ENCODE data around the gene CMKLR1. TPM values are rescaled to one million over a fixed set of nuclear protein-coding genes. Genes with fewer than 3 reads are reported as not detected.

The CMKLR1 gene
- total RNA-seq, 4 donors from 2014 or later = 10.2 to 14.5 (median 12.6) TPM

DNA sequence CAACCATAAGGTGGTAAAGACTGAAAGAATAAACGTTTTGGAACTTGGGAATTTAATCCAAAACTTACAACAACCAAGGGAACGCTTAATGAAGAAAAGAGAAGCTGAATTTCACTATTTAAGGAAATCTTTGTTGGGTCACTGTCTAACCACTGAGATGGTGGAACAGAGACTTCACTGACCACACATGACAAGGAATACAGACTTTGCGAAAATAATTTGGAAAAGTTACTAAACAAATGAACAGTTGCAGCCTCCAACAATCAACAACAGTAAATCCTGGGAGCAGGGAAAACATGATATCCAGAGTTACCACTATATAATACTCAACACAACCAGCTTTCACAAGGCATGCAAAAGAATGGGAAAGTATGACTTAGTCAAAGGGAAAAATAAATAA lies 79.1 kb downstream of the CMKLR1 start:
- intact Hi-C loops (cut with DNase I) = no loop called here
- WGBS = 65% methylated on average over 3 of the region's 3 CpGs
- Histone ChIP-seq H3K9me3 (peaks cover 0 to 27% (median 21%) of the 10 kb centered on the region in 4 donors), H3K36me3 (no peaks in the 10 kb centered on the region), H3K4me1 (peaks cover 0 to 2% (median under 1%) of the 10 kb centered on the region in 4 donors), H3K27ac (replicated peaks in 1 of 4) (no peak overlapping the region), H3K4me3 (no peak overlapping the region), H3K27me3 (peaks cover 0 to 51% (median 0%) of the 10 kb centered on the region in 4 donors)
- no peak for DNase-seq (ENCODE audit: extremely low spot score)
- TF ChIP-seq POLR2A (IDR thresholded peaks at IDR 0.05; ENCODE audit: low read depth) (no peak), EP300 (IDR thresholded peaks at IDR 0.05) (no peak), POLR2AphosphoS5 (IDR thresholded peaks at IDR 0.05) (no peak)
- TF ChIP-seq, protein P1, sequence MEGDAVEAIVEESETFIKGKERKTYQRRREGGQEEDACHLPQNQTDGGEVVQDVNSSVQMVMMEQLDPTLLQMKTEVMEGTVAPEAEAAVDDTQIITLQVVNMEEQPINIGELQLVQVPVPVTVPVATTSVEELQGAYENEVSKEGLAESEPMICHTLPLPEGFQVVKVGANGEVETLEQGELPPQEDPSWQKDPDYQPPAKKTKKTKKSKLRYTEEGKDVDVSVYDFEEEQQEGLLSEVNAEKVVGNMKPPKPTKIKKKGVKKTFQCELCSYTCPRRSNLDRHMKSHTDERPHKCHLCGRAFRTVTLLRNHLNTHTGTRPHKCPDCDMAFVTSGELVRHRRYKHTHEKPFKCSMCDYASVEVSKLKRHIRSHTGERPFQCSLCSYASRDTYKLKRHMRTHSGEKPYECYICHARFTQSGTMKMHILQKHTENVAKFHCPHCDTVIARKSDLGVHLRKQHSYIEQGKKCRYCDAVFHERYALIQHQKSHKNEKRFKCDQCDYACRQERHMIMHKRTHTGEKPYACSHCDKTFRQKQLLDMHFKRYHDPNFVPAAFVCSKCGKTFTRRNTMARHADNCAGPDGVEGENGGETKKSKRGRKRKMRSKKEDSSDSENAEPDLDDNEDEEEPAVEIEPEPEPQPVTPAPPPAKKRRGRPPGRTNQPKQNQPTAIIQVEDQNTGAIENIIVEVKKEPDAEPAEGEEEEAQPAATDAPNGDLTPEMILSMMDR (IDR thresholded peaks at IDR 0.05) = no peak

DNA sequence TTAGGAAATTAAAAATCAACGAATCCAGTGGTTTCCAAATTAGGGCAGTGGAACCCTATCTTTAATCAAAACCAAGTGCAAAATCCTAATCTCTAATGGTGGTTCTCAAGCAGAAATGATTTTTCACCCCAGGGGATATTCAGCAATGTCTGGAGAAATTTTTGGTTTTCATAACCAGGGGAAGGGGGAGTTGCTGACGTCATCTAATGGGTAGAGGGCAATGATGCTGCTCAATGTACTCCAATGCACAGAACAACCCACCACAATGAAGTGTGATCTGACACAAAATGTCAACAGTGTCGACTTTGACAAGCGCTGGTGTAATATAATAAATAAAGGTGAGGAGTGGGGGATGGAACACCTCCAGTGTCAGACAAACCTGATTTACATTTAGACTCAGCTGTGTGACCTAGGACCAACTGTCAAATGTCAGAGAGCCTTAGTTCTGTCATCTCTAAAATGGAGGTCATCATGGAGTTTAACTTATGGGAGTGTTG lies 81.5 kb downstream of the CMKLR1 start:
- Histone ChIP-seq H3K9me3 (peaks cover 0 to 27% (median 21%) of the 10 kb centered on the region in 4 donors), H3K36me3 (no peaks in the 10 kb centered on the region), H3K4me3 (no peak overlapping the region), H3K27ac (replicated peaks in 1 of 4) (no peak overlapping the region), H3K27me3 (peaks cover 0 to 50% (median 0%) of the 10 kb centered on the region in 4 donors), H3K4me1 (peaks cover 0 to 15% (median 3%) of the 10 kb centered on the region in 4 donors)
- TF ChIP-seq EP300 (IDR thresholded peaks at IDR 0.05) (no peak), POLR2A (IDR thresholded peaks at IDR 0.05; ENCODE audit: low read depth) (no peak), POLR2AphosphoS5 (IDR thresholded peaks at IDR 0.05) (no peak)
- TF ChIP-seq, protein P1 (IDR thresholded peaks at IDR 0.05) = no peak
- DNase-seq (ENCODE audit: extremely low spot score) = no peak
- WGBS = 60% methylated on average over 4 of the region's 4 CpGs
- intact Hi-C loops (cut with DNase I) = no loop called here

DNA sequence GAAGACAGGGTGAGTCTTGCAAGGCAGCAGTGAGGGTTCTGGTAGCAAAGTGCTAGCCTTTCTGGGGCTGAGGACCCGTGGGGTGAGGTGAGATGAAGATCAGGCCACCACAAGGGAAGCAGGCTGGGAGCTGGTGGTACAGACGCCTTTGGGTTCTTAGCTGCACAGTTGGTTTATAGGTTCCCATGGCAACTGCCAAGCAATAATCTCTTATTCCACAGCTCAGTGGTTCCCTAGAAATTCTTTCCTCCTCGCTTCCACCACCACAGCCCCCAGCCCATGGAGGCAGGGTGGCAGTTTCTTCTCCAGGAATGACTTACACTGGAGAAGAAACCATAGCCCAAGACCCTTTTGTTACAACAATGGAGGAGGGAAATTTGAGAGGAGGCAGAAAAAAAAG lies 82.1 kb downstream of the CMKLR1 start:
- 58% methylated on average over 3 of the region's 3 CpGs for WGBS
- Histone ChIP-seq H3K27ac (replicated peaks in 1 of 4) (no peak overlapping the region), H3K9me3 (peaks cover 0 to 27% (median 21%) of the 10 kb centered on the region in 4 donors), H3K4me1 (peaks cover 0 to 15% (median 3%) of the 10 kb centered on the region in 4 donors), H3K4me3 (no peak overlapping the region), H3K36me3 (no peaks in the 10 kb centered on the region), H3K27me3 (peaks cover 0 to 45% (median 0%) of the 10 kb centered on the region in 4 donors)
- intact Hi-C loops (cut with DNase I) = no loop called here
- no peak for DNase-seq (ENCODE audit: extremely low spot score)
- no peak for TF ChIP-seq POLR2A (IDR thresholded peaks at IDR 0.05; ENCODE audit: low read depth)
- TF ChIP-seq, protein P1 (IDR thresholded peaks at IDR 0.05) = no peak
- no peak for TF ChIP-seq EP300 (IDR thresholded peaks at IDR 0.05)
- no peak for TF ChIP-seq POLR2AphosphoS5 (IDR thresholded peaks at IDR 0.05)

DNA sequence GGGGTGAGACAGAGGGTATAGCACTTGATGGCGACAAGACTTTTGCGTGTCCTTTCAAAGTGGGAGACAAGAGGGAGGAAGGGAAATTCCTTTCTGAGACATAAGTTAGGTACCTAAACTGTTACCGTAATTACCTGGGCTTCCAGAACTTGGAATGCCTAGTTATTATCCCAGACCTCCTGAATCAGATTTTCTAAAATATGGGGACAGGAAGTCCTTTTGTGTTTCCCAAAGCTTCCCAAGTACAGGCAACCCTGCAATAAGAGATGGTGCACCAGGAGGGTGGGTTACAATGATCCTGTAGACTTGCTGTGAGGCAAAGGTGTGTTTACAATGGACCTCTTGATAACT lies 83.9 kb downstream of the CMKLR1 start:
- peaks cover 0 to 15% (median 3%) of the 10 kb centered on the region in 4 donors for H3K4me1 ChIP-seq
- no peak overlapping the region for H3K4me3 ChIP-seq
- 48% methylated on average over 3 of the region's 3 CpGs for WGBS
- H3K9me3 ChIP-seq = peaks cover 0 to 10% (median 8%) of the 10 kb centered on the region in 4 donors
- no peaks in the 10 kb centered on the region for H3K36me3 ChIP-seq
- peaks cover 0 to 45% (median 0%) of the 10 kb centered on the region in 4 donors for H3K27me3 ChIP-seq
- DNase-seq (ENCODE audit: extremely low spot score) = no peak
- intact Hi-C loops (cut with DNase I) = no loop called here
- TF ChIP-seq POLR2AphosphoS5 (IDR thresholded peaks at IDR 0.05) (no peak), POLR2A (IDR thresholded peaks at IDR 0.05; ENCODE audit: low read depth) (no peak), EP300 (IDR thresholded peaks at IDR 0.05) (no peak)
- TF ChIP-seq, protein P1 (IDR thresholded peaks at IDR 0.05) = no peak
- H3K27ac ChIP-seq (replicated peaks in 1 of 4) = no peak overlapping the region
